CD14-positive monocyte (primary cell): ENCODE results near the gene COL24A1. TPM values are rescaled to one million over a fixed set of nuclear protein-coding genes. Genes with fewer than 3 reads are reported as not detected.

Experiments
- DNase-seq, 3 donors: peaks; one replicate each; pipeline ENCODE4 v3.0.0-alpha.2; 2011 to 2022
- H2AFZ ChIP-seq: 2 replicates; pipeline ENCODE4 v1.6.0; 2012; ENCODE audit warnings: mild to moderate bottlenecking, low read depth, low read length, inconsistent platforms; ENCODE audit not compliant: insufficient read depth, poor library complexity, severe bottlenecking
- H3K27ac ChIP-seq, 2 donors: 1 replicate in 1 of 2; 2 replicates in 1 of 2; pipeline ENCODE4 v1.5.1; 2012 to 2013; ENCODE audit warnings: low read length in 2 of 2, control low read depth in 1 of 2, inconsistent platforms in 1 of 2, low read depth in 1 of 2, mild to moderate bottlenecking in 1 of 2
- H3K27me3 ChIP-seq, 2 donors: one replicate each; pipeline versions ENCODE4 v1.6.0 to v1.6.1; 2011 to 2013; ENCODE audit warnings: low read length in 2 of 2; ENCODE audit not compliant: control insufficient read depth in 2 of 2, insufficient read depth in 2 of 2
- H3K36me3 ChIP-seq, 2 donors: replicated peaks in 1 of 2; 1 replicate in 1 of 2; 2 replicates in 1 of 2; pipeline versions ENCODE4 v1.5.1 to v1.6.1; 2012 to 2013; ENCODE audit warnings: low read length in 2 of 2, control low read depth in 1 of 2, inconsistent platforms in 1 of 2, mild to moderate bottlenecking in 1 of 2; ENCODE audit not compliant: insufficient read depth in 2 of 2, control insufficient read depth in 1 of 2
- H3K4me1 ChIP-seq, 2 donors: 1 replicate in 1 of 2; 2 replicates in 1 of 2; pipeline versions ENCODE4 v1.5.1 to v1.6.1; 2012 to 2013; ENCODE audit warnings: low read length in 2 of 2, control low read depth in 1 of 2, inconsistent platforms in 1 of 2, mild to moderate bottlenecking in 1 of 2, moderate library complexity in 1 of 2; ENCODE audit not compliant: insufficient read depth in 2 of 2, control insufficient read depth in 1 of 2
- H3K4me2 ChIP-seq: replicated peaks from 2 replicates; pipeline ENCODE3; 2012; ENCODE audit warnings: low read length, moderate library complexity, mild to moderate bottlenecking; ENCODE audit not compliant: poor library complexity, severe bottlenecking; ENCODE audit errors: extremely low read depth
- H3K4me3 ChIP-seq, 3 experiments: fragments of 200-600 bp in 1 of 3; sonication (generic) in 1 of 3; replicated peaks in 1 of 3; 1 replicate in 2 of 3; 2 replicates in 1 of 3; pipeline ENCODE4 v1.5.1; 2011 to 2013; ENCODE audit warnings: low read length in 3 of 3, mild to moderate bottlenecking in 3 of 3, control low read depth in 2 of 3, low read depth in 2 of 3, inconsistent platforms in 1 of 3, moderate library complexity in 1 of 3
- H3K79me2 ChIP-seq: 2 replicates; pipeline ENCODE4 v1.6.0; 2012; ENCODE audit warnings: mild to moderate bottlenecking, control low read depth, inconsistent platforms, low read length, moderate library complexity; ENCODE audit not compliant: insufficient read depth
- H3K9ac ChIP-seq: 2 replicates; pipeline ENCODE4 v1.6.0; 2017; ENCODE audit warnings: low read length, mild to moderate bottlenecking; ENCODE audit not compliant: insufficient read depth, poor library complexity, severe bottlenecking
- H3K9me3 ChIP-seq, 2 donors: replicated peaks in 1 of 2; 1 replicate in 1 of 2; 2 replicates in 1 of 2; pipeline versions ENCODE4 v1.5.1 to v1.6.1; 2012 to 2013; ENCODE audit warnings: low read length in 2 of 2, control low read depth in 1 of 2; ENCODE audit not compliant: control insufficient read depth in 1 of 2, insufficient read depth in 1 of 2
- H4K20me1 ChIP-seq: 2 replicates; pipeline ENCODE4 v1.6.0; 2012; ENCODE audit warnings: mild to moderate bottlenecking, low read length, control low read depth, moderate library complexity; ENCODE audit not compliant: insufficient read depth
- H3K27ac Mint-ChIP-seq, 7 donors: one replicate each; pipeline ENCODE4 v1.8.0; 2020; ENCODE audit warnings: mild to moderate bottlenecking in 7 of 7, mixed read lengths in 7 of 7, moderate library complexity in 6 of 7, inconsistent platforms in 2 of 7
- H3K27me3 Mint-ChIP-seq, 3 donors: one replicate each; pipeline ENCODE4 v1.8.0; 2021 to 2022; ENCODE audit warnings: low read depth in 3 of 3, mild to moderate bottlenecking in 3 of 3, mixed read lengths in 3 of 3, moderate library complexity in 3 of 3, inconsistent platforms in 1 of 3
- H3K36me3 Mint-ChIP-seq, 2 donors: one replicate each; pipeline ENCODE4 v1.8.0; 2020; ENCODE audit warnings: mixed read lengths in 2 of 2, inconsistent platforms in 1 of 2, mild to moderate bottlenecking in 1 of 2
- H3K4me1 Mint-ChIP-seq: one replicate; pipeline ENCODE4 v1.8.0; 2020; ENCODE audit warnings: mild to moderate bottlenecking, mixed read lengths
- H3K4me3 Mint-ChIP-seq, 2 donors: one replicate each; pipeline ENCODE4 v1.8.0; 2020; ENCODE audit warnings: mild to moderate bottlenecking in 2 of 2, mixed read lengths in 2 of 2, moderate library complexity in 1 of 2
- H3K9me3 Mint-ChIP-seq, 7 donors: one replicate each; pipeline ENCODE4 v1.8.0; 2020 to 2022; ENCODE audit warnings: mixed read lengths in 7 of 7, mild to moderate bottlenecking in 6 of 7, moderate library complexity in 6 of 7, inconsistent platforms in 2 of 7
- CTCF ChIP-seq: fragments of 200-600 bp; IDR thresholded peaks from one replicate; pipeline ENCODE4 v1.8.0; 2022; ENCODE audit warnings: antibody characterized with exemption, mild to moderate bottlenecking
- WGBS: methylation state at CpG from one replicate; pipeline ENCODE4 v1.1.5; 2013; ENCODE audit warnings: missing lambda C conversion rate; ENCODE audit not compliant: insufficient coverage; 5-methylcytosine and 5-hydroxymethylcytosine counted together
- intact Hi-C, 2 donors: fragments of 100-400 bp; cut with micrococcal nuclease; formaldehyde crosslinking; loops; one replicate each; pipeline versions ENCODE4 v1.15.0 to v1.15.1; 2023
- polyA plus RNA-seq, 3 donors: library from polyadenylated mRNA; depleted of rRNA in 1 of 3; unstranded in 2 of 3; stranded (reverse) in 1 of 3; fragments of 300-500 nt in 2 of 3; fragments of >200 nt in 1 of 3; fragmentation: Illumina TruSeq in 2 of 3; gene quantifications; 1 replicate in 2 of 3; 2 replicates in 1 of 3; pipeline ENCODE4 v1.2.3, GENCODE V29; 2012 to 2021

Gene COL24A1
- polyA plus RNA-seq, 3 donors = 0.05 to 0.13 TPM; not detected in 1

GRCh38 chr1:85983316-85983715 is 173.3 kb downstream of the COL24A1 start:
- TF ChIP-seq CTCF = no peak
- Histone ChIP-seq H3K9me3 (no peaks in the 10 kb centered on the region), H3K79me2 (no peaks in the 10 kb centered on the region), H3K36me3 (no peaks in the 10 kb centered on the region), H3K4me1 (no peaks in the 10 kb centered on the region), H3K4me2 (no peak overlapping the region), H4K20me1 (no peaks in the 10 kb centered on the region), H3K4me3 (no peak overlapping the region), H3K27ac (no peak overlapping the region), H3K9ac (no peak overlapping the region), H2AFZ (no peak overlapping the region), H3K27me3 (no peaks in the 10 kb centered on the region)
- no peak overlapping the region for H3K4me3 Mint-ChIP-seq
- WGBS = no CpG with 5 or more reads among the region's 1 CpG
- peaks cover 0 to 17% (median 5%) of the 10 kb centered on the region in 7 donors for H3K9me3 Mint-ChIP-seq
- intact Hi-C loops = no loop called here
- no peak overlapping the region for H3K27ac Mint-ChIP-seq
- peaks cover 0 to 8% of the 10 kb centered on the region in 2 donors for H3K36me3 Mint-ChIP-seq
- DNase-seq = no peak
- H3K27me3 Mint-ChIP-seq = no peaks in the 10 kb centered on the region
- H3K4me1 Mint-ChIP-seq = peaks cover 2% of the 10 kb centered on the region

GRCh38 chr1:85976516-85977205 is 179.9 kb downstream of the COL24A1 start:
- no peaks in the 10 kb centered on the region for H3K9me3 ChIP-seq
- Mint-ChIP-seq H3K4me3 (no peak overlapping the region), H3K4me1 (peaks cover 5% of the 10 kb centered on the region), H3K27ac (no peak overlapping the region), H3K27me3 (no peaks in the 10 kb centered on the region), H3K36me3 (peaks cover 0 to 15% of the 10 kb centered on the region in 2 donors), H3K9me3 (peaks cover 8 to 20% (median 14%) of the 10 kb centered on the region in 7 donors)
- no peak overlapping the region for H2AFZ ChIP-seq
- intact Hi-C loops = no loop called here
- no peaks in the 10 kb centered on the region for H3K4me1 ChIP-seq
- no peaks in the 10 kb centered on the region for H4K20me1 ChIP-seq
- no peak overlapping the region for H3K4me3 ChIP-seq
- TF ChIP-seq CTCF = no peak
- H3K4me2 ChIP-seq = no peak overlapping the region
- H3K79me2 ChIP-seq = no peaks in the 10 kb centered on the region
- H3K36me3 ChIP-seq = no peaks in the 10 kb centered on the region
- DNase-seq = no peak
- 97% methylated on average over 4 of the region's 4 CpGs for WGBS
- H3K9ac ChIP-seq = no peak overlapping the region
- no peak overlapping the region for H3K27ac ChIP-seq
- no peaks in the 10 kb centered on the region for H3K27me3 ChIP-seq
